Activated T-cell treated with anti-CD3 and anti-CD28 coated beads, Interleukin-2, amount 50 U/mL, for 24 hours (primary cell): Measurements from ENCODE around the gene TIMP2.
"Not testable (repeated sequence)": the region's sequence is repeated elsewhere in the genome, so short reads cannot be mapped to it uniquely, and the experiment has no call there.

Experiments
- DNase-seq: peaks from one replicate; pipeline ENCODE4 v3.0.0-alpha.2; 2020
- H3K27ac Mint-ChIP-seq: 2 replicates; pipeline ENCODE4 v1.8.0; 2020; ENCODE audit warnings: mild to moderate bottlenecking, mixed read lengths
- H3K27me3 Mint-ChIP-seq: 2 replicates; pipeline ENCODE4 v1.8.0; 2020; ENCODE audit warnings: mixed read lengths
- H3K36me3 Mint-ChIP-seq: 2 replicates; pipeline ENCODE4 v1.8.0; 2020; ENCODE audit warnings: low read depth, mixed read lengths
- H3K4me1 Mint-ChIP-seq: 2 replicates; pipeline ENCODE4 v1.8.0; 2020; ENCODE audit warnings: low read depth, mixed read lengths
- H3K4me3 Mint-ChIP-seq: 2 replicates; pipeline ENCODE4 v1.8.0; 2020; ENCODE audit warnings: mild to moderate bottlenecking, moderate library complexity, mixed read lengths
- H3K9me3 Mint-ChIP-seq: 2 replicates; pipeline ENCODE4 v1.8.0; 2020; ENCODE audit warnings: mixed read lengths

The TIMP2 gene

DNA sequence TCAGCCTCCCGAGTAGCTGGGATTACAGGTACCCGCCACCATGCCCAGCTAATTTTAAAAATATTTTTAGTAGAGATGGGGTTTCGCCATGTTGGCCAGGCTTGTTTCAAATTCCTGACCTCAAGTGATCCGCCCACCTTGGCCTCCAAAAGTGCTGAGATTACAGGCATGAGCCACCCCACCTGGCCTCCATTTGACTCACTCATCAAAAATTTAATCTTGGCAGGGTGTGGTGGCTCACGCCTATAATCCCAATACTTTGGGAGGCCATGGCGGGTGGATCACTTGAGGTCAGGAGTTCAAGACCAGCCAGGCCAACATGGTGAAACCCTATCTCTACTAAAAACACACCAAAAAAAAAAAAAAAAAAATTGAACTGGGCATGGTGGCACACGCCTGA is 13.6 kb downstream of the TIMP2 start:
- H3K27me3 Mint-ChIP-seq, DNase-seq, H3K27ac Mint-ChIP-seq, H3K4me3 Mint-ChIP-seq, H3K9me3 Mint-ChIP-seq, H3K36me3 Mint-ChIP-seq: not testable (repeated sequence)
- H3K4me1 Mint-ChIP-seq = peaks cover 10% of the 10 kb centered on the region

DNA sequence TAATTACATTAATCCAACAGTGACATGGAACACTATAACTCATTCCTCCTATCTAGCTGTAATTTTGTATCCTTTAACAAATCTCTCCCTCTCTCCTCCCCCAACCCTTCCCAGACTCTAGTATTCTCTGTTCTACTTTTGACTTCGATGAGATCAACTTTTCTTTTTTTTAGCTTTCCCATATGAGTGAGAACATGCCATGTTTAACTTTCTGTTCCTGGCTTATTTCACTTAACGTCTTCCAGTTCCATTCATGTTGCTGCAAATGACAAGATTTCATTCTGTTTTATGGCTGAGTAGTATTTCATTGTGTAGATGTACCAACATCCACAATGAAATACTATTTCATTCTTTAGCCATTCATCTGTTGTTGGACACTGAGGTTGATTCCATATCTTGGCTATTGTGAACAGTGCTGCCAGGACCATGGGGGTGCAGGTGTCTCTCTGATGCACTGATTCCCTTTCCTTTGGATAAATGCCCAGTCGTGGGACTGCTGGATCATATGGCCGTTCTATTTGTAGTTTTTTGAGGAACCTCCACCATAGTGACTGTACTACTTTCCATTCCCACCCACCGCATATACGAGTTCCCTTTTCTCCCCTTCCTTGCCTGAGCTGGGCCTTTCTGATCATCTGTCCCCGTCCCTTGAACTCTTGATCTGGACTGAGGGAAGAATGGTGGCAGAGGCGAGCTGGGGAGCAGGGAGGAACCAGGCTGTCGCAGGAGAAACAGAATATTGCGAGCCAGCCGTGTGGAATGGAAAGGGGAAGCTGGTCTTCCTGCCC is 14.5 kb downstream of the TIMP2 start:
- Mint-ChIP-seq H3K4me3 (no peak overlapping the region), H3K4me1 (peaks cover 2% of the 10 kb centered on the region), H3K27ac (no peak overlapping the region), H3K27me3 (no peaks in the 10 kb centered on the region), H3K9me3 (no peaks in the 10 kb centered on the region), H3K36me3 (no peaks in the 10 kb centered on the region)
- no peak for DNase-seq

- Mint-ChIP-seq H3K9me3 (no peaks in the 10 kb centered on the region), H3K4me3 (no peak overlapping the region), H3K27ac (no peak overlapping the region), H3K36me3 (no peaks in the 10 kb centered on the region), H3K4me1 (peaks cover 6% of the 10 kb centered on the region), H3K27me3 (no peaks in the 10 kb centered on the region)
- DNase-seq = no peak
These were observed 16.8 kb downstream of the TIMP2 start for GRCh38 chr17:78908426-78908825.

- H3K27ac Mint-ChIP-seq = no peak overlapping the region
- no peaks in the 10 kb centered on the region for H3K9me3 Mint-ChIP-seq
- H3K27me3 Mint-ChIP-seq = no peaks in the 10 kb centered on the region
- no peak overlapping the region for H3K4me3 Mint-ChIP-seq
- no peak for DNase-seq
- peaks cover 17% of the 10 kb centered on the region for H3K4me1 Mint-ChIP-seq
- no peaks in the 10 kb centered on the region for H3K36me3 Mint-ChIP-seq
These were observed 19.6 kb downstream of the TIMP2 start for GRCh38 chr17:78905541-78905940.

DNA sequence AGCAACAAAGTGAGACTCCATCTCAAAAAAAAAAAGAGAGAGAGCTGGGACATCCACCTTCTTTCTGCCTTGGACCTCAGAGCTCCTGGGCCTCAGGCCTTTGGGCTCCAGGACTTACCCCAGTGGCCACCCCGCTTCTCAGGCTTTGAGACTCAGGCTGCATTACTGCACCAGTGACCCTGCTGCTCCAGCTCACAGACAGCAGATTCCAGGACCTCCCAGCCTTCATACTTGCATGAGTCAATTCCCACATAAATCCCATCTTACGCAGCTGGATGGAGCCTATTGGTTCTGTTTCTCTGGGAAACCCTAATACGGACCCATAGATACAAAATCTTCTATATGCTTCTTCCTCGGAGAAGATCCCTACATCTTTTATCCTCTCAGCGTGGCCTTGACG is 20.1 kb downstream of the TIMP2 start:
- Mint-ChIP-seq H3K36me3 (no peaks in the 10 kb centered on the region), H3K27ac (no peak overlapping the region), H3K4me1 (peaks cover 17% of the 10 kb centered on the region), H3K27me3 (no peaks in the 10 kb centered on the region), H3K9me3 (no peaks in the 10 kb centered on the region), H3K4me3 (no peak overlapping the region)
- no peak for DNase-seq

DNA sequence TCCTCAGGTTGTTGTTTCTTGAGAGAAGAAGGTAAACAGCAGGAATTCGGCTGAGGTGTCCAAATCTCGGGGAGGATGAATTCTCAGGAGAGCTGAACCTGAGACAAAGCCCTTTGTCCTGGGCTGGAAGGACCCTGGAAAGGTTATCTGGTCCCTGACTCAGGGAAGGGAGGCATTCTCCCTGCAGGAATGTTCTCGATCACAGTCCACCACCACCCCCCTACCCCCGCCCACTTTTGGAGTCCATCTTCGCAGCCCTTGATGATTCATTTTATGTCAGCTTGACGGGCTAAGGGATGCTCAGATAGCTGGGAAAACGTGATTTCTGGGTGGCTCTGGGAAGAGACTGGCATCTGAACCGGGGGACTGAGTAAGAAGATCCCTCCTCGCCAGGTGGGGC is 20.8 kb downstream of the TIMP2 start:
- H3K27ac Mint-ChIP-seq = no peak overlapping the region
- H3K36me3 Mint-ChIP-seq = no peaks in the 10 kb centered on the region
- no peaks in the 10 kb centered on the region for H3K9me3 Mint-ChIP-seq
- H3K4me1 Mint-ChIP-seq = peaks cover 17% of the 10 kb centered on the region
- no peak overlapping the region for H3K4me3 Mint-ChIP-seq
- no peak for DNase-seq
- H3K27me3 Mint-ChIP-seq = no peaks in the 10 kb centered on the region

- Mint-ChIP-seq H3K4me3 (no peak within 1 kb of the TSS), H3K36me3 (no peaks in the 10 kb centered on the region), H3K4me1 (peaks cover 17% of the 10 kb centered on the region), H3K9me3 (no peaks in the 10 kb centered on the region), H3K27me3 (no peaks in the 10 kb centered on the region), H3K27ac (peak within 1 kb of the TSS; percentile 22)
- DNase-seq = no peak
These were observed 21.9 kb downstream of the TIMP2 start, which contains the start of gene CEP295NL for GRCh38 chr17:78903101-78903779. CEP295NL (minus strand) TSS chr17:78903201; CDS start chr17:78901828, 1,373 bp downstream.

DNA sequence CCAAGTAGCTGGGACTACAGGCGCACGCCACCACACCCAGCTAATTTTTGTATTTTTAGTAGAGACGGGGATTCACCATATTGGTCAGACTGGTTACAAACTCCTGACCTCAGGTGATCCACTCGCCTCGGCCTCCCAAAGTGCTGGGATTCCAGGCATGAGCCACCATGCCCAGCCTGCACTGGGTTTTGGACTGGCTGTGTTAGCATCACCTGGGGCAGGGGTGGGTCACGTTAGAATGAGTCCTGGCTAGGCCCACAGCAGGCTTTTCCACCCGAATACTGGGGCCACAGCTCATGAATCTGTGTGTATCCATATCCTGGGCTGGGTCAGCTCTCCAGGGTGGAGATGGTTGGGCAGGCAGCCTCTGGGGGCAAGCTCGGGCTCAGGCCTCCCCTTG is 23.0 kb downstream of the TIMP2 start:
- H3K27me3 Mint-ChIP-seq, DNase-seq, H3K36me3 Mint-ChIP-seq, H3K27ac Mint-ChIP-seq, H3K9me3 Mint-ChIP-seq, H3K4me3 Mint-ChIP-seq: not testable (repeated sequence)
- peaks cover 17% of the 10 kb centered on the region for H3K4me1 Mint-ChIP-seq

DNA sequence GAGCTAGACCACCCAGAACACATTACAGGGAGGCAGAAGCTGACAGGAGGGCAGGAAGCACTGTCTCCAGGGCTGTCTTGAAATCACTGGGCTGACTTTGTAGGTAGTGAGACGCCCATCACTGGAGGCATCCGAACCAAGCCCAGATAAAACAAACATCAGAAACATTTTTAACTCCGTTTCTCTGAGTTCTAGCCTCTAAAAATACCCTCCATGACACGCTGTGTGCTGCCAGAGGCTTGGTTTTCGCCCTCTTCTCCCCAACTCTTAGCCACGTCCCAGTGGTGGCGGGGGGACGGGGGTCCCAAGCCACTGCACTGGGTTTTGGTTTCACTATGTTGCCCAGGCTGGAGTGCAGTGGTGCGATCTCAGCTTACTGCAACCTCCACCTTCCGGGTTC is 23.4 kb downstream of the TIMP2 start:
- Mint-ChIP-seq H3K4me1 (peaks cover 17% of the 10 kb centered on the region), H3K4me3 (no peak overlapping the region), H3K36me3 (no peaks in the 10 kb centered on the region), H3K27me3 (no peaks in the 10 kb centered on the region), H3K27ac (no peak overlapping the region), H3K9me3 (no peaks in the 10 kb centered on the region)
- no peak for DNase-seq

DNA sequence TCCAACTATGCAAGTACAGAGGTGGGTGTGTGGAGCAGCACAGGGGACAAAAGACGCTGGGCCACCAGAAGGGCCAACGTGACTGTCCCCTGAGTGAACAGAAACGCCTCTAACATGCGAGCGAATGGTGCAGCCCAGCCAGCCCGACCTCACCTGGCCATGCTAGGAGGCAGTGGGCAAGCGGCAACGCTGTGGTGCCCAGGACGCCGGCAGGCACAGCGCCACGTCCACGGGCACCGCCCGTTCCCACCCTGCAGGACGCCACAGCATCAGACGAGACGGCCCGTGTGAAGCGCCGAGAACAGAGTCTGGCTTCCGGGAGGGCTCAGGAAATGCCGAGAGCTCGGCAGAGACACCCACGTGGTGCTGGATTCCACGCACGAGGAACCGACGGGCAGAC is 24.4 kb downstream of the TIMP2 start:
- H3K27ac Mint-ChIP-seq = no peak overlapping the region

DNA sequence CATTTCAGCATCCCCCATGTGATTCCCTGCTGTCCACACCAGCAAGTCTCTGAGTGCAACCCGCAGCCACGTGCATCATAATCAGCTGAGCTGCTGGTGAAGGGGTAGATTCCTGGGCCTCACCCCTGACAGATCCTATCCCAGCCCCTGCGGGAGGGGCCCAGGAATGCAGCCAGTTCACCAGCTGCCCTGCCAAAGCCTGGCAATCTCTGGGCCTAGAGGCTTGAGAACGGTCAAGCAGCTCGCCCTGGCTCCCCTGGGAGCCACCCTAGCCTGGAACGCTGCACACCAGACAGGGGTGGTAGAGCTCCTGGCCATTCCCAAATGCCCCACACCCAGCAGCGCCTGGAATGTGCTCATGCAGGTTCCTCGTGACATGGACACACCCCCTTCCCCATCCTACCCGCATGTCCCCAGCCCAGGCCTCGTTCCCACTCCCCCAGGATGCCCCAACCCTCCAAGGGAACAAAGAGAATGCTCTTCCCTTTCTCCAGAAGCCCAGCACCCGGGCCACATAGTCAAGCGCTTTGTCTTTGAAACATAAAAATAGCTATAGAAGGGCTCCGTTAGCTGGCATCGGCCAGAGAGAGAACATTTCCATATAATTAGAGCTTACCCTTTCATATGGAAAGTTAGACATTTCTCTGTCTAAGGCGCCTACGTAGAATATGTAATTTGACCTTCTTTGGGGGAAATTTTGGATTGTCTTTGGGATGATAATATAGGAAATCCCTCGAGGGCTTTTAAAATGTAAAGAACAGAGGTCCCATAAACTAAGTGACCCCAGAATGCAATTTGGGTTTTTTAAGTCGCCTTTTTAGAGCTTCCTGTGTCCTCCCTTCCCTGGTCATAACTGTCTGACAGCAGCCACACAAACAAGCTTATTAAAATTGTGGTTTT is 25.6 kb downstream of the TIMP2 start:
- H3K36me3 Mint-ChIP-seq = no peaks in the 10 kb centered on the region
- DNase-seq = no peak
- H3K27me3 Mint-ChIP-seq = no peaks in the 10 kb centered on the region

More for the DNA sequence above, 24.4 kb downstream of the TIMP2 start:
- no peak for DNase-seq
- H3K4me3 Mint-ChIP-seq = no peak overlapping the region
- H3K36me3 Mint-ChIP-seq = no peaks in the 10 kb centered on the region
- peaks cover 17% of the 10 kb centered on the region for H3K4me1 Mint-ChIP-seq
- no peaks in the 10 kb centered on the region for H3K9me3 Mint-ChIP-seq
- H3K27me3 Mint-ChIP-seq = no peaks in the 10 kb centered on the region

GRCh38 chr17:78898947-78899346 is 26.2 kb downstream of the TIMP2 start:
- no peaks in the 10 kb centered on the region for H3K36me3 Mint-ChIP-seq
- H3K27ac Mint-ChIP-seq = no peak overlapping the region
- no peaks in the 10 kb centered on the region for H3K27me3 Mint-ChIP-seq
- peaks cover 15% of the 10 kb centered on the region for H3K4me1 Mint-ChIP-seq
- H3K4me3 Mint-ChIP-seq = no peak overlapping the region
- no peak for DNase-seq
- no peaks in the 10 kb centered on the region for H3K9me3 Mint-ChIP-seq

More for the DNA sequence above, 25.6 kb downstream of the TIMP2 start:
- Mint-ChIP-seq H3K27ac (no peak overlapping the region), H3K4me3 (no peak overlapping the region), H3K4me1 (peaks cover 17% of the 10 kb centered on the region), H3K9me3 (no peaks in the 10 kb centered on the region)

- Mint-ChIP-seq H3K27ac (no peak overlapping the region), H3K9me3 (no peaks in the 10 kb centered on the region), H3K36me3 (no peaks in the 10 kb centered on the region), H3K4me3 (no peak overlapping the region), H3K4me1 (peaks cover 9% of the 10 kb centered on the region), H3K27me3 (no peaks in the 10 kb centered on the region)
- DNase-seq = no peak
These were observed 26.9 kb downstream of the TIMP2 start for GRCh38 chr17:78898075-78898836.

GRCh38 chr17:78897664-78898047 is 27.5 kb downstream of the TIMP2 start:
- no peaks in the 10 kb centered on the region for H3K27me3 Mint-ChIP-seq
- peaks cover 3% of the 10 kb centered on the region for H3K4me1 Mint-ChIP-seq
- no peaks in the 10 kb centered on the region for H3K9me3 Mint-ChIP-seq
- H3K36me3 Mint-ChIP-seq = no peaks in the 10 kb centered on the region
- H3K4me3 Mint-ChIP-seq = no peak overlapping the region
- H3K27ac Mint-ChIP-seq = no peak overlapping the region
- no peak for DNase-seq
